ENCODE results near the gene ATP2B2.

ATP2B2 gene

DNA sequence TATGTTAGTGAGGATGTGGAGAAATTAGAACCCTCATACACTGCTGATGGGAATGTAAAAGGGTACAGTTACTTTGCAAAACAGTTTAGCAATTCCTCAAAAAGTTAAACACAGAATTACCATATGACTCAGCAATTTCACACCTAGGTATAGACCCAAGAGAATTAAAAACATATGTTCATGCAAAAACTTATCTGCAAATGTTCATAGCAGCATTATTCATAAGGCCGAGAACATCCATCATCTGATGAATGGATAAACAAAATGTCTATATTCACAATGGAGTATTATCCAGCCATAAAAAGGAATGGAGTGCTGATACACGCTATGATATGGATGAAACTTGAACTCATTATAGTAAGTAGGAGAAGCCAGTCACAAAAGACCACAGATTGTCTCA, 194.8 kb downstream of the ATP2B2 start:
- Histone ChIP-seq H4K5ac (ENCODE audit: low read length) (no peak overlapping the region), H2AK5ac (ENCODE audit: low read length) (no peak overlapping the region), H3K27ac (ENCODE audit: low read depth, low read length) (no peak overlapping the region), H3K4ac (ENCODE audit: low read depth, low read length) (no peak overlapping the region), H3K79me1 (ENCODE audit: low read length) (no peaks in the 10 kb centered on the region), H2BK15ac (replicated peaks; ENCODE audit: low read depth) (no peak overlapping the region), H3K56ac (ENCODE audit: low read length) (no peak overlapping the region), H2BK120ac (ENCODE audit: low read depth, low read length) (no peak overlapping the region), H3K23ac (ENCODE audit: low read length) (no peak overlapping the region), H3K27me3 (ENCODE audit: insufficient read depth, low read length, poor library complexity) (no peaks in the 10 kb centered on the region), H3K9ac (ENCODE audit: low read length) (no peak overlapping the region), H2BK5ac (ENCODE audit: low read length) (no peak overlapping the region), H4K8ac (ENCODE audit: low read depth, low read length) (no peak overlapping the region), H3K79me2 (ENCODE audit: control insufficient read depth, insufficient read depth, low read length) (no peaks in the 10 kb centered on the region), H3K18ac (ENCODE audit: low read length) (no peak overlapping the region), H3K4me1 (ENCODE audit: control insufficient read depth, low read depth, low read length) (no peaks in the 10 kb centered on the region), H3K36me3 (ENCODE audit: control insufficient read depth, insufficient read depth, low read length) (peaks cover 15% of the 10 kb centered on the region), H3K4me3 (ENCODE audit: low read length) (no peak overlapping the region), H3K4me2 (ENCODE audit: low read length) (no peak overlapping the region)
- no CpG with 5 or more reads among the region's 2 CpGs for WGBS (ENCODE audit: extremely low coverage, insufficient coverage, low lambda C conversion rate)
- no peak for DNase-seq

- Histone ChIP-seq H2BK15ac (replicated peaks; ENCODE audit: low read depth) (no peak overlapping the region), H2BK5ac (ENCODE audit: low read length) (no peak overlapping the region), H3K79me2 (ENCODE audit: control insufficient read depth, insufficient read depth, low read length) (no peaks in the 10 kb centered on the region), H4K5ac (ENCODE audit: low read length) (no peak overlapping the region), H2AK5ac (ENCODE audit: low read length) (no peak overlapping the region), H3K18ac (ENCODE audit: low read length) (no peak overlapping the region), H3K79me1 (ENCODE audit: low read length) (no peaks in the 10 kb centered on the region), H4K8ac (ENCODE audit: low read depth, low read length) (no peak overlapping the region), H3K36me3 (ENCODE audit: control insufficient read depth, insufficient read depth, low read length) (peaks cover 21% of the 10 kb centered on the region), H3K9ac (ENCODE audit: low read length) (no peak overlapping the region), H3K4me3 (ENCODE audit: low read length) (no peak overlapping the region), H3K4me2 (ENCODE audit: low read length) (no peak overlapping the region), H3K23ac (ENCODE audit: low read length) (no peak overlapping the region), H3K4me1 (ENCODE audit: control insufficient read depth, low read depth, low read length) (no peaks in the 10 kb centered on the region), H3K56ac (ENCODE audit: low read length) (no peak overlapping the region), H3K4ac (ENCODE audit: low read depth, low read length) (no peak overlapping the region), H3K27ac (ENCODE audit: low read depth, low read length) (no peak overlapping the region), H3K27me3 (ENCODE audit: insufficient read depth, low read length, poor library complexity) (no peaks in the 10 kb centered on the region), H2BK120ac (ENCODE audit: low read depth, low read length) (no peak overlapping the region)
- peak; percentile 23 for DNase-seq
- WGBS (ENCODE audit: extremely low coverage, insufficient coverage, low lambda C conversion rate) = no CpG with 5 or more reads among the region's 4 CpGs
These were observed 195.7 kb downstream of the ATP2B2 start for GRCh38 chr3:10309736-10310135.

DNA sequence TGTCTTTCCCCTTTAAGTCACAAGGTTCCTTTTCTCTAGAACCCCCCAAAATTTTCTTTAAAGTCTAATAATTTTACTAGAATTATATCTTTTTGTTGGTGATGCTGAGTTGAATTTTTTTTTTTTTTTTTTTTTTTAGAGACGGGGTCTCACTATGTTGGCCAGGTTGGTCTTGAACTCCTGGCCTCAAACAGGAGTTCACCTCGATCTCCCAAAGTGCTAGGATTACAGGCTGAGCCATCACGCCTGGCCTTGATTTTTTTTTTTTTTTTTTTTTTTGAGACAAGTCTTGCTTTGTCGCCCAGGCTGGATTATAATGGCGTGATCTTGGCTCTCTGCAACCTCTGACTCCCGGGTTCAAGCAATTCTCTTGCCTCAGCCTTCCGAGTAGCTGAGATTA, 196.7 kb downstream of the ATP2B2 start:
- no peak overlapping the region for H3K23ac ChIP-seq (ENCODE audit: low read length)
- no peaks in the 10 kb centered on the region for H3K79me1 ChIP-seq (ENCODE audit: low read length)
- H3K4me3 ChIP-seq (ENCODE audit: low read length) = no peak overlapping the region
- H4K8ac ChIP-seq (ENCODE audit: low read depth, low read length) = no peak overlapping the region
- H2BK120ac ChIP-seq (ENCODE audit: low read depth, low read length) = no peak overlapping the region
- H3K9ac ChIP-seq (ENCODE audit: low read length) = no peak overlapping the region
- WGBS (ENCODE audit: extremely low coverage, insufficient coverage, low lambda C conversion rate) = no CpG with 5 or more reads among the region's 7 CpGs
- no peak overlapping the region for H3K56ac ChIP-seq (ENCODE audit: low read length)
- no peak overlapping the region for H3K4me2 ChIP-seq (ENCODE audit: low read length)
- no peak overlapping the region for H2BK15ac ChIP-seq (replicated peaks; ENCODE audit: low read depth)
- no peaks in the 10 kb centered on the region for H3K27me3 ChIP-seq (ENCODE audit: insufficient read depth, low read length, poor library complexity)
- no peaks in the 10 kb centered on the region for H3K79me2 ChIP-seq (ENCODE audit: control insufficient read depth, insufficient read depth, low read length)
- no peak overlapping the region for H2AK5ac ChIP-seq (ENCODE audit: low read length)
- H3K4ac ChIP-seq (ENCODE audit: low read depth, low read length) = no peak overlapping the region
- no peak overlapping the region for H2BK5ac ChIP-seq (ENCODE audit: low read length)
- no peak overlapping the region for H4K5ac ChIP-seq (ENCODE audit: low read length)
- H3K27ac ChIP-seq (ENCODE audit: low read depth, low read length) = no peak overlapping the region
- DNase-seq = no peak
- H3K36me3 ChIP-seq (ENCODE audit: control insufficient read depth, insufficient read depth, low read length) = peaks cover 28% of the 10 kb centered on the region
- no peak overlapping the region for H3K18ac ChIP-seq (ENCODE audit: low read length)
- H3K4me1 ChIP-seq (ENCODE audit: control insufficient read depth, low read depth, low read length) = no peaks in the 10 kb centered on the region

DNA sequence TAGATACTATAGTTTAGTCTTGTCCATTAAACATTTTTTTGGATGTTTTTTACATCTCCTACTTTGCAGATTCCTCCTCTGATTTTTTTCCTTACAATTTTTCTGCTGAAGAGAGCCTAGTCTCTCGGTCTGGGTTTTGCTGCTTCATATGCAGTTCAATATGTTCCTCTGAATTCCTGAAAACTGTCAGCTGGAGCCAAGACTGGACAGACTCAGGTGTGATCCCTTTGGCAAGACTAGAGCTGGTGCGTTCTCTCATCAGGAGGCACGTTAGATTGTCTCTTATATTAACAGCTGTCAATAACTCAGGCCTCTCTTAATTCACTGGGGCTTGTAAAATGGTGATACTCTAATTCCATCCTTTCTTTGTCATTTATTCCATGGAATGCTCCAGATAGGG, 199.2 kb downstream of the ATP2B2 start:
- Histone ChIP-seq H2BK5ac (ENCODE audit: low read length) (no peak overlapping the region), H2AK5ac (ENCODE audit: low read length) (no peak overlapping the region), H3K79me2 (ENCODE audit: control insufficient read depth, insufficient read depth, low read length) (no peaks in the 10 kb centered on the region), H3K4me3 (ENCODE audit: low read length) (no peak overlapping the region), H3K9ac (ENCODE audit: low read length) (no peak overlapping the region), H2BK120ac (ENCODE audit: low read depth, low read length) (no peak overlapping the region), H3K23ac (ENCODE audit: low read length) (no peak overlapping the region), H3K56ac (ENCODE audit: low read length) (no peak overlapping the region), H3K27me3 (ENCODE audit: insufficient read depth, low read length, poor library complexity) (no peaks in the 10 kb centered on the region), H3K4ac (ENCODE audit: low read depth, low read length) (no peak overlapping the region), H2BK15ac (replicated peaks; ENCODE audit: low read depth) (no peak overlapping the region), H3K79me1 (ENCODE audit: low read length) (no peaks in the 10 kb centered on the region), H3K36me3 (ENCODE audit: control insufficient read depth, insufficient read depth, low read length) (peaks cover 24% of the 10 kb centered on the region), H3K4me2 (ENCODE audit: low read length) (no peak overlapping the region), H3K27ac (ENCODE audit: low read depth, low read length) (no peak overlapping the region), H3K18ac (ENCODE audit: low read length) (no peak overlapping the region), H4K8ac (ENCODE audit: low read depth, low read length) (no peak overlapping the region), H4K5ac (ENCODE audit: low read length) (no peak overlapping the region), H3K4me1 (ENCODE audit: control insufficient read depth, low read depth, low read length) (no peaks in the 10 kb centered on the region)
- DNase-seq = no peak
- no CpG with 5 or more reads among the region's 3 CpGs for WGBS (ENCODE audit: extremely low coverage, insufficient coverage, low lambda C conversion rate)

DNA sequence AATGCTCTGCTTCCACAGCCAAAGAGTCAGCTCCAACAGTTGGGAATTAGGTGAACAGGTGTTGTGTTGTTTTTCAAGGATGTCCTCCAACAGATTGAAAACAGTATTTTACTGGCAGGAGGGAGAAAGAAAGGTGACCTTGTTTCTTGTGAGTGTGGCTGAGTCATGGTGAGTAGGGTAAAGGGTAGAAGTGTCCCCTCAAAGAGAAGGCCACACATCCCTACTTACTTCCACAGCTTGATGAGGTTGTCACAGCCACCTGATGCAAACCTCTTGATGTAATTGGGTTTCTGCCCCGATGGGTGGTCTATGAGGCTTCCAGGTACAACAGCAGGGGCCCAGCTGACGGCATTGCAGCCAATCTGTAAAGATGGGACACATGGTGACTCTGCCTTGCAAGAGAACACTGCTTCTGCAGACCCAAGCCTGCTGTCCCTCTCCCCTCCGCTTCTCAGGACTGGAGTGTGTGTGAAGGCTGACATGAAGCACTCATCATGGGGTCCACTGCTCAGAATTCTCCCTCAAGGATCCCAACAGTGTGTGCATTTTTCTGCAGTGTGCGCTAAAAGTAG, 200.0 kb downstream of the ATP2B2 start:
- H3K27ac ChIP-seq (ENCODE audit: low read depth, low read length) = no peak overlapping the region
- H2AK5ac ChIP-seq (ENCODE audit: low read length) = no peak overlapping the region
- H2BK120ac ChIP-seq (ENCODE audit: low read depth, low read length) = no peak overlapping the region
- no peak for DNase-seq
- H3K27me3 ChIP-seq (ENCODE audit: insufficient read depth, low read length, poor library complexity) = no peaks in the 10 kb centered on the region
- no peak overlapping the region for H2BK5ac ChIP-seq (ENCODE audit: low read length)
- H3K4me2 ChIP-seq (ENCODE audit: low read length) = no peak overlapping the region
- H3K79me2 ChIP-seq (ENCODE audit: control insufficient read depth, insufficient read depth, low read length) = no peaks in the 10 kb centered on the region
- no peak overlapping the region for H2BK15ac ChIP-seq (replicated peaks; ENCODE audit: low read depth)
- H3K23ac ChIP-seq (ENCODE audit: low read length) = no peak overlapping the region
- no peak overlapping the region for H4K5ac ChIP-seq (ENCODE audit: low read length)
- no peak overlapping the region for H3K4ac ChIP-seq (ENCODE audit: low read depth, low read length)
- H3K9ac ChIP-seq (ENCODE audit: low read length) = no peak overlapping the region
- no peak overlapping the region for H3K56ac ChIP-seq (ENCODE audit: low read length)
- H3K36me3 ChIP-seq (ENCODE audit: control insufficient read depth, insufficient read depth, low read length) = peaks cover 24% of the 10 kb centered on the region
- no CpG with 5 or more reads among the region's 4 CpGs for WGBS (ENCODE audit: extremely low coverage, insufficient coverage, low lambda C conversion rate)
- no peak overlapping the region for H3K4me3 ChIP-seq (ENCODE audit: low read length)
- H3K4me1 ChIP-seq (ENCODE audit: control insufficient read depth, low read depth, low read length) = no peaks in the 10 kb centered on the region
- no peaks in the 10 kb centered on the region for H3K79me1 ChIP-seq (ENCODE audit: low read length)
- no peak overlapping the region for H4K8ac ChIP-seq (ENCODE audit: low read depth, low read length)
- no peak overlapping the region for H3K18ac ChIP-seq (ENCODE audit: low read length)

DNA sequence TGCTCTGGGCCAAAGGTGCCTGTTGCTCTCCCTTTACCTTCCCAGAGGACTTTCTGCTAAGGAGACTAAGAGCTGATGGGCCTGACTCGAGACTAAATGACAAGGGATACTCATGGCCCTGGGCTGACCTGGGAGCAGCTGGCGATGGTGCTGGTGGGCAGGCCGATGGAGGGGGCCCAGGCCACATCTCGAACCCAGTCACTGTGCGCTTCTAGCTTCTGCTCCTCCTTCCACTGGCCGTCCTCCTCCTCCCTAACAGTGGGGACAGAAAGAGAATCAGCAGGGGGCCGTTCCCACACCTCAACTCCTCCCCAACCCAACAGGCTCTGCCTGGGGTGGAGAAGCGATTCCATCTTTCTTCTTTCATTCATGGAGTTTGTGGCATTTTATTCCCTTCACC, 200.5 kb downstream of the ATP2B2 start:
- Histone ChIP-seq H3K27me3 (ENCODE audit: insufficient read depth, low read length, poor library complexity) (no peaks in the 10 kb centered on the region), H3K56ac (ENCODE audit: low read length) (no peak overlapping the region), H3K79me1 (ENCODE audit: low read length) (no peaks in the 10 kb centered on the region), H2BK120ac (ENCODE audit: low read depth, low read length) (no peak overlapping the region), H4K8ac (ENCODE audit: low read depth, low read length) (no peak overlapping the region), H3K4ac (ENCODE audit: low read depth, low read length) (no peak overlapping the region), H2BK5ac (ENCODE audit: low read length) (no peak overlapping the region), H3K18ac (ENCODE audit: low read length) (no peak overlapping the region), H3K79me2 (ENCODE audit: control insufficient read depth, insufficient read depth, low read length) (no peaks in the 10 kb centered on the region), H2AK5ac (ENCODE audit: low read length) (no peak overlapping the region), H3K4me2 (ENCODE audit: low read length) (no peak overlapping the region), H3K23ac (ENCODE audit: low read length) (no peak overlapping the region), H4K5ac (ENCODE audit: low read length) (no peak overlapping the region), H3K9ac (ENCODE audit: low read length) (no peak overlapping the region), H2BK15ac (replicated peaks; ENCODE audit: low read depth) (no peak overlapping the region), H3K36me3 (ENCODE audit: control insufficient read depth, insufficient read depth, low read length) (peaks cover 26% of the 10 kb centered on the region), H3K4me3 (ENCODE audit: low read length) (no peak overlapping the region), H3K4me1 (ENCODE audit: control insufficient read depth, low read depth, low read length) (no peaks in the 10 kb centered on the region), H3K27ac (ENCODE audit: low read depth, low read length) (no peak overlapping the region)
- WGBS (ENCODE audit: extremely low coverage, insufficient coverage, low lambda C conversion rate) = no CpG with 5 or more reads among the region's 8 CpGs
- DNase-seq = no peak

Data from mesendoderm (in vitro differentiated cells).